Aorta (tissue), 5 donors: ENCODE data around the gene SIRPB1. TPM values are rescaled to one million over a fixed set of nuclear protein-coding genes. Genes with fewer than 3 reads are reported as not detected.

Experiments
- ATAC-seq: fragments of 200-7000 bp; cut with Tn5 transposase; one replicate; pipeline ENCODE4 v1.9.1; 2022; ENCODE audit warnings: moderate library complexity; ENCODE audit not compliant: low FRiP score
- DNase-seq, 2 donors: peaks; one replicate each; pipeline ENCODE4 v3.0.0-alpha.2; 2020
- H3K27ac ChIP-seq, 2 donors: one replicate each; pipeline ENCODE4 v1.5.1; 2013; ENCODE audit warnings: low read length in 2 of 2, mild to moderate bottlenecking in 2 of 2, moderate library complexity in 2 of 2, control low read depth in 1 of 2, inconsistent platforms in 1 of 2, low read depth in 1 of 2
- H3K27me3 ChIP-seq, 2 donors: one replicate each; pipeline ENCODE4 v1.6.1; 2013; ENCODE audit warnings: control low read depth in 1 of 2, low read length in 1 of 2, mild to moderate bottlenecking in 1 of 2, moderate library complexity in 1 of 2; ENCODE audit not compliant: insufficient read depth in 2 of 2, control insufficient read depth in 1 of 2
- H3K36me3 ChIP-seq, 2 donors: one replicate each; pipeline ENCODE4 v1.6.1; 2013; ENCODE audit warnings: control low read depth in 1 of 2, low read length in 1 of 2, mild to moderate bottlenecking in 1 of 2; ENCODE audit not compliant: insufficient read depth in 2 of 2, control insufficient read depth in 1 of 2
- H3K4me1 ChIP-seq, 2 donors: one replicate each; pipeline ENCODE4 v1.6.1; 2013; ENCODE audit warnings: low read length in 2 of 2, control low read depth in 1 of 2, mild to moderate bottlenecking in 1 of 2, moderate library complexity in 1 of 2; ENCODE audit not compliant: insufficient read depth in 2 of 2, control insufficient read depth in 1 of 2
- H3K4me3 ChIP-seq, 2 donors: one replicate each; pipeline ENCODE4 v1.5.1; 2013; ENCODE audit warnings: low read length in 2 of 2, control low read depth in 1 of 2, mild to moderate bottlenecking in 1 of 2
- H3K9me3 ChIP-seq: one replicate; pipeline ENCODE4 v1.6.1; 2013; ENCODE audit warnings: mild to moderate bottlenecking, low read length; ENCODE audit not compliant: control insufficient read depth
- WGBS, 2 donors: extraction: QIAGEN DNeasy Blood & Tissue Kit; methylation state at CpG; one replicate each; pipeline ENCODE4 v1.1.7; 2013; 5-methylcytosine and 5-hydroxymethylcytosine counted together
- intact Hi-C, 2 donors: fragments of 100-400 bp; cut with DNase I; formaldehyde crosslinking; loops; one replicate each; pipeline versions ENCODE4 v1.14.2 to v1.15.0; 2022
- long read RNA-seq, 2 donors: library from polyadenylated mRNA; unstranded; transcript quantifications; one replicate each; pipeline ENCODE4 v2.0.0, GENCODE V29; 2020 to 2021
- polyA plus RNA-seq, 2 donors: library from polyadenylated mRNA; stranded (reverse); fragments of 200-250 nt; gene quantifications; one replicate each; pipeline ENCODE4 v1.2.3, GENCODE V29; 2013
- total RNA-seq, 2 donors: library from RNA; stranded (reverse); fragmentation: NEBNext Ultra II Directional; extraction: Animal tissue kit (Norgen Biotek cat#: 25700); gene quantifications; one replicate each; pipeline ENCODE4 v1.2.1, GENCODE V29; 2021
- donor health status: healthy with polysubstance abuse.
- donor health status: Bipolar disorder and iron deficiency.
- donor health status: DM: no; HTN: no; CAD: no.
- donor health status: DM: no; HTN: no; CAD: no.
- donor health status: DM: yes; HTN: yes; CAD: no.

SIRPB1 gene
- total RNA-seq (1 to 10 TPM; 1.8 to 3.1 TPM), polyA plus RNA-seq (1 to 10 TPM in 1 of 2 donors, under 1 TPM in 1; 0.36 to 1.6 TPM)
- long read RNA-seq, donor 1, partial matches to known transcripts: 1 of 4 reads
- long read RNA-seq, donor 1, other reads (novel, unspliced or antisense): 3 of 4 reads
- long read RNA-seq, donor 2: 0 reads

DNA sequence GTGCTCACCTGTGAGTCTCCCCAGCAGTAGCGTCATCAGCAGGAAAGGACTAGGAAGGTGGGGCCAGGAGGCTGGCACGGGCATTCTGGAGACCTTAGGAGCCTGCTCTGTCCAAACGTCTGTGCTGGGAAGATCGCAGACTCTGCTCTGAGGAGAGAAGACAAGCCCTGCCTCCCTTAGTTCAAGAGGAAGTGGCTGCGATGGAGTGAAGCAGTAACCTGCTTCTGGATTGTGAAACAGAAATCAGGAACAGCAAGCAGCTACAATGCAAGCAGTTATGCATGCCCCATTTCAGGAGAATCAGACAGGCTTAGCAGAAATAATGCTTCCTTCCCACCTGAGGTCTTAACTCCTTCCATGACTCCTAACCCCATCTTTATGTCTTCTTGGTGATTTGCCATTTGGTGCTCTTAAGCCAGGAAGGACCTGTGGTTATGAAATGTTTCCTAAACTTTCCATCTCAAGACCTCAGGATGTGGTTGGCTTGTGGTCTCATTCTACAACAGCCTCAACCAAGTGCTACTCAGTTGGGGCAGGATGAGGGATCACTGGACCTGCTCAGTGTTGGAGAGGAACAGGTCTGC lies at the start of gene SIRPB1:
Gene SIRPB1, minus strand, starts transcription at position 149 of the 584 bp plus-strand sequence. Its CDS starts 65 bp downstream, at position 84.
- WGBS, 2 donors: 66 to 67% methylated on average over 5 of the region's 5 CpGs
- Histone ChIP-seq H3K4me1 (no peaks in the 10 kb centered on the region), H3K4me3 (no peak within 1 kb of the TSS), H3K27ac (no peak within 1 kb of the TSS), H3K36me3 (no peaks in the 10 kb centered on the region), H3K27me3 (no peaks in the 10 kb centered on the region), H3K9me3 (peaks cover 2% of the 10 kb centered on the region)
- ATAC-seq: peak; percentile 19
- intact Hi-C loops: no loop called here
- DNase-seq: no peak

DNA sequence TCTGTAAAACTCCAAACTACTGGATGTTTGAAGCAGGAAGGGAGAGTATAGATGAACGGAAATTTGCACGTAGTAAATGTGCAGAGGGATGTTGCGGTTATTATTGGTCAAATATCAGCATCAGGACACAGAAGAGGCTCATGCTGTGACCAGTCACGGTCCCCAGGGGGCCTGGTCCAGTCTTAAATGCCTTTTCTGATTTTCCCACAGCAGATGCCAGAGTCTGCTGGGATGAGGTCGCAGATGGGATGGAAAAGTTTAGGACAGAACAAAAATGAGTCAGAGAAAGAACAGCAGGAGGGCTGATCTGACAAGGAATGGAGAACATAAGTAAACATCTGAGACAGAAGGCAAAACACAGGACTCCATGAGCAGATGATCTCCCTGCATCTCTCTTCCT lies 49.5 kb upstream of the SIRPB1 start:
- 66 to 67% methylated on average over 5 of the region's 5 CpGs for WGBS, 2 donors
- Histone ChIP-seq H3K4me1 (no peaks in the 10 kb centered on the region), H3K4me3 (no peak overlapping the region), H3K36me3 (no peaks in the 10 kb centered on the region), H3K27me3 (no peaks in the 10 kb centered on the region), H3K9me3 (no peaks in the 10 kb centered on the region), H3K27ac (no peak overlapping the region)
- intact Hi-C loops: no loop called here
- ATAC-seq (no peak), DNase-seq (no peak)

DNA sequence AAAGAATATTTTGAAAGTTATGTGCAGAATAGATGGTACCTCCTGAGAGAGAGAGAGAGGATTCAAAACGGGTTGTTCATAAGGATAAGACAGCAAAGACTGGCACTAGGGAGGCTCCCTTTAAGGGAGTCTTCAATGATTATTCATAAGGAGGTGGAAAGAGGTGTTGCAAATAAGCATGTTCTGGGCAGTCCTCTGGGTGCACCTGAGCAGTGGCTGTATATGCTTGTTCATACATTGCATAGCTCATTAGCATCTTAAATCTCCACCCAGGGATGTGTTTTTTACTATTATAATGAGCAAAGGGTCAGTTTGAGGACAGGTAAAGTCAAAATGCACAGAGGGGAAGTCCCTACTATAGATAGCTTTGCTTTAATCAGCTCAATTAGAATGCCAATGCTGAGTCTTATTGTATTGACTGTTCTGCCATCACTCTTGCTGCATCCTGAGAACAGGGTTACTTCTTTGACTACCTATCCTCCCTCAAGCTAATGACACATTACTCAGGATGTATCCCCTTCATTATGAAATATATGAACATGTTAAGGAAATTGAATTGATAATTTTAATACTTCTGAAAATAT lies 47.8 kb upstream of the SIRPB1 start:
- no peak overlapping the region for H3K27ac ChIP-seq
- 56 to 58% methylated on average over 1 of the region's 1 CpG for WGBS, 2 donors
- intact Hi-C loops: no loop called here
- H3K36me3 ChIP-seq: no peaks in the 10 kb centered on the region
- H3K4me3 ChIP-seq: no peak overlapping the region
- H3K27me3 ChIP-seq: no peaks in the 10 kb centered on the region
- no peak for DNase-seq
- H3K4me1 ChIP-seq: no peaks in the 10 kb centered on the region
- no peaks in the 10 kb centered on the region for H3K9me3 ChIP-seq
- ATAC-seq: no peak

DNA sequence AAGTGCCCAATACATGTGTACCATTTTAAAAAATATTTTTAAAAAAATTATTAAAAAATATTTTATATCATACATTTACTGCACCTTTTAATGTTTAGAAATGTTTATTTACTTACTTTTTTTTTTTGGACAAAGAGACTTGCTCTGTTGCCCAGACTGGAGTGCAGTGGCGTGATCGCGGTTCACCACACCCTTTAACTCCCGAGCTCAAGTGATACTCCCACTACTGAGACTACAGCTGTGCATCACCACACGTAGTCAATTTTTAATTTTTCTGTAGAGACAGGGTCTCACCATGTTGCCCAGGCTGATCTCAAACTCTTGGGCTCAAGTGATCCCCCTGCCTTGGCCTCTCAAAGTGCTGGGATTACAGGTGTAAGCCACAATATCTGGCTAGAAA lies 47.0 kb upstream of the SIRPB1 start:
- Histone ChIP-seq H3K27ac (no peak overlapping the region), H3K4me3 (no peak overlapping the region), H3K4me1 (no peaks in the 10 kb centered on the region), H3K27me3 (no peaks in the 10 kb centered on the region), H3K36me3 (no peaks in the 10 kb centered on the region), H3K9me3 (no peaks in the 10 kb centered on the region)
- 71 to 75% methylated on average over 5 of the region's 5 CpGs for WGBS, 2 donors
- DNase-seq (no peak), ATAC-seq (no peak)
- intact Hi-C loops: no loop called here

DNA sequence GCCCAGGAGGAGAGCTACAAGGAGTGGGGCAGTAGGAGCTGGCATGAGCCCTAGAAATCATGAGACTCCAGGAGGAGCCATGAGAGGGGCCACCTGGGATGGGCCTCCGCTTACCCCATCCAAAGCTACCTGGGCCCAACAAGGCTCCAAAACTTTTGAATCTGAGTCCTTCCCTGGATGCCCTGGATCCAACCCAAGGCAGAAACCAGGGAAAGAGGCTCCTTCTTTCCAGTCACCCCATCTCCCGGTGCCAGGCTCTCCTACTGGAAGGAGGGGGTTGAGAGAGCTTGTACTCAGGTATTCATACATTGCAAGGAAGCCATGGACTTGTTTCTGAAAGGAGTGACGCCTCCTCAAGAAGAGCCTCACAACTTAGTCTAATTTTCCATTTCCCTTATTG lies 45.5 kb upstream of the SIRPB1 start:
- 82 to 87% methylated on average over 3 of the region's 3 CpGs for WGBS, 2 donors
- Histone ChIP-seq H3K27me3 (no peaks in the 10 kb centered on the region), H3K9me3 (no peaks in the 10 kb centered on the region), H3K36me3 (no peaks in the 10 kb centered on the region), H3K4me1 (no peaks in the 10 kb centered on the region), H3K4me3 (no peak overlapping the region), H3K27ac (no peak overlapping the region)
- no peak for ATAC-seq
- no peak for DNase-seq
- intact Hi-C loops: no loop called here

DNA sequence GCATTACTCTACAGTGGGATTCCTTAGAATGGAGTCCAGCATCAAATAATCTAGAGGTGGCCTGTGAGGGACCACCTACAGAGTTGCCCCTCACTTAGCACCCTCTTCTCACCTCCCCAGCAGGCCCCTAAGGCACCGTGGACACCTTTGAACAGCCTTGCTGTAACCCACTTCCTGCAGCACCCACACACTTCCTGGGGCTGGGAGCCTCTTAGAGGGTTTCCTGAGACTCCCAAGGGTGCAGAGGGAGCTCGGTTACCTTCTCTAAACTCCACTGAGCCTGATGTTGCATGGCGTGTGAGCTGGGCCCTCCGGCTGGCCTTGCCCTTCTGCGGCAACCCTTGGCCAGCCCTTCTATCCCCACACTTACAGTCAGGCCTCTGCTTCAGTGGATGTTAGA lies 45.1 kb upstream of the SIRPB1 start:
- intact Hi-C loops: no loop called here
- WGBS, 2 donors: 72 to 79% methylated on average over 5 of the region's 5 CpGs
- Histone ChIP-seq H3K4me1 (no peaks in the 10 kb centered on the region), H3K9me3 (no peaks in the 10 kb centered on the region), H3K27ac (no peak overlapping the region), H3K36me3 (no peaks in the 10 kb centered on the region), H3K4me3 (no peak overlapping the region), H3K27me3 (no peaks in the 10 kb centered on the region)
- ATAC-seq: no peak
- DNase-seq: no peak

DNA sequence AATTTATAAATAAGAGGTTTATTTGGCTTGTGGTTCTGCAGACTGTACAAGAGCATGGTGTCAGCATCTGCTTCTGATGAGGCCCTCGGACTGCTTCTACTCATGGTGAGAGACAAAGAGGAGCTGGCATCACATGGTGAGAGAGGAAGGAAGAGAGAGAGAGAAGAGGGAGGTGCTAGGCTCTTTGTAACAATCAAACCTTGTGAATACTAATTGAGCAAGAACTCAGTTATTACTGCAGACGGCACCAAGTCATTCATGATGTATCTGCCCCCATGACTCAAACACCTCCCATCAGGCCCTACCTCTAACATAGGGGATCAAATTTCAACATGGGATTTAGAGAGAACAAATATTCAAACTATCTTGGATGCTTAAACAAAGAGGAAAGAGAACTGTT lies 44.1 kb upstream of the SIRPB1 start:
- Histone ChIP-seq H3K9me3 (no peaks in the 10 kb centered on the region), H3K4me3 (no peak overlapping the region), H3K27ac (no peak overlapping the region), H3K36me3 (no peaks in the 10 kb centered on the region), H3K4me1 (no peaks in the 10 kb centered on the region), H3K27me3 (no peaks in the 10 kb centered on the region)
- 36 to 41% methylated on average over 2 of the region's 2 CpGs for WGBS, 2 donors
- DNase-seq: no peak
- intact Hi-C loops: no loop called here
- ATAC-seq: no peak

DNA sequence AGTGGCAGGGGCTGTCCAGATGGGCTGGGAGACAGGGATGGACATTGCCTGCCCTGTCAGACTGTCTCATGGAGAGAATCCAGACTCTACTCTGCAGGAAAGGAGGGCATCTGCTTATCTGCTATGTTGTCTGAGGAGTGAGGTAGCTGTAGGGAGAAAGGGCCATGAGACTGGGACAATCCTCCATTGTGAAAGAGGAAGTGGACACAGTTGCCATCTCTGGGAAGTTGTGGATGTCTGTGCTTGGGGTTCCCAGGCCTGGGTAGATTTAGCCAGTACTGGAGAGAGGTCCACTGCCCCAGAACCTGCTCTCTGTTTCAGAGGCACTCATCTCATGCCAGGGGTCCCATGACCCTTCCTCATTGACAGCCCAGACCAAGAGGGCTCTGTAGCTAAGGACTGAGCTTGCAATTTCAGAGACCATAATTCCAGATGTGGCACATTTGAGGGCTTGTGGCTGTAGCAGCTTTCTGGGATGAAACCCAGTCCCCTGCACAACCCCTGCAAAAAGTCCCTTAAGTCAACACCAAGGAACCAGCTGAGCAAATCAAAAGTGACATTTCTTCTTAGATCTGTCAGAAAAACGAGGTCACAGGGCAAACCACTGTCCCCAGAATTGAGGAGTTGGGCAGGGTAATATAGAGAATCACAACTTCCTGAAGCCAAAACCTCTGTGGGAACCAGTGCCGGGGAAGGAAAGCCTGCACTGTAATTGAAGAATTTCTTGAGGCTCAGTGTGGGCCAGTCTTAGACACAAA lies 41.9 kb upstream of the SIRPB1 start:
- Histone ChIP-seq H3K27me3 (no peaks in the 10 kb centered on the region), H3K4me3 (no peak overlapping the region), H3K27ac (no peak overlapping the region), H3K36me3 (no peaks in the 10 kb centered on the region), H3K4me1 (no peaks in the 10 kb centered on the region), H3K9me3 (no peaks in the 10 kb centered on the region)
- DNase-seq (no peak), ATAC-seq (no peak)
- WGBS, 2 donors: 21 to 26% methylated on average over 2 of the region's 2 CpGs
- intact Hi-C loops: no loop called here

DNA sequence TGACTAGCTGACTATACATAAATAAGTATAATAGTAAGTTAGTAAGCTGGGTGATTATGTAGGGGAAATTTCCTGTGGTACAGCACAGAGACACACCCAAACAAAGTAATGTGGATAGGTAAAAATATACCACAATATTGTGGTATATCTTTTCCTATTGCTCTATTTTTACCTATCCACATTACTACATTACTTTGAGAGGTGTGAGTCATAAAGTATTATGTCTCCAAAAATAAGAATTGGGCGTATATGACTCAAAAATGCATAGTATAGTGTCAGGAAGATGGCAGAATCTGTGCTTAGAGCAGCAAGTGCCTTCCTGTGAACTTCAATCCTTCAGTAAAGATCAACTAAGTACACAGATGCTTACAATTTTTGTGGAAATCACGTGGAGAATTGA lies 40.4 kb upstream of the SIRPB1 start:
- no peak overlapping the region for H3K4me3 ChIP-seq
- H3K9me3 ChIP-seq: no peaks in the 10 kb centered on the region
- DNase-seq (no peak), ATAC-seq (no peak)
- H3K27ac ChIP-seq: no peak overlapping the region
- WGBS, 2 donors: 31 to 40% methylated on average over 2 of the region's 2 CpGs
- no peaks in the 10 kb centered on the region for H3K4me1 ChIP-seq
- H3K27me3 ChIP-seq: no peaks in the 10 kb centered on the region
- intact Hi-C loops: no loop called here
- H3K36me3 ChIP-seq: no peaks in the 10 kb centered on the region
